ENCODE measurements around the gene SEZ6. TPM values are rescaled to one million over a fixed set of nuclear protein-coding genes. Genes with fewer than 3 reads are reported as not detected.

SEZ6 gene
- total and polyA plus RNA-seq, 10 of the 15 experiments (the other 5 are each of a cell fraction or from before 2014, with no cell fraction given): 0.05 to 0.87 (median 0.17) TPM; not detected in 4

DNA sequence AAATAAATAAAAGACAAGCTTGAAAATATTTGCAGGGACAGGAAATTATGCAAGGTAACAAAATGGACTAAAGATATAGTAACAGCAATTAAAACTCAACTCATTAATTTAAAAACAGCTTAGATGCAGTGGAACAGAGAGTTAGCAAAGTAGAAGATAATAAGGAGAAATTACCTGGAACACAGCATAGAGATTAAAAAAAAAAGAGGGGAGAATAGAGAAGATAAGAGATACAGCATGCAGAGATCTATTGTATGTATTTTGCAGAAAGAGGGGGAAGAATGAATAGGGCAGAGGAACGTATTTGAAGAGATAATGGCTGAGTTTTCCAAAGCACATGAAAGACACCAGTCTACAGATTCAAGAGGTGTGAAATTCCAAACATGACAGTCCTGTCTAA, 28.7 kb upstream of the SEZ6 start:
- WGBS (ENCODE audit: insufficient coverage, insufficient replicate concordance, low lambda C conversion rate, missing lambda C conversion rate): 0% methylated on average over 1 of the region's 1 CpG
- in situ Hi-C loops (cut with MboI): no loop called here
- ChIA-PET SMC1A (ENCODE audit: uncharacterized antibody, unreplicated experiment) (interaction anchor here (1.4 kb wide), 1 partner anchor 9 kb away, joined by 3 read pairs; no protein-coding TSS in a partner anchor), CTCF (interaction anchor here (0.7 kb wide), 1 partner anchor 420 kb away, joined by 3 read pairs; no protein-coding TSS in a partner anchor), RAD21 (ENCODE audit: unreplicated experiment) (no interaction called here), POLR2A (interaction anchor here (0.6 kb wide), 1 partner anchor 933 kb away, joined by 3 read pairs; no protein-coding TSS in a partner anchor)
- Histone ChIP-seq H2AFZ (ENCODE audit: control insufficient read depth, low read depth, low read length) (no peak overlapping the region), H3K9ac (ENCODE audit: control insufficient read depth, insufficient read depth, low read length) (no peak overlapping the region), H3K27ac (ENCODE audit: control insufficient read depth, insufficient read depth) (no peak overlapping the region), H3K4me3 (no peak overlapping the region), H3K27me3 (replicated peaks in 1 of 2; ENCODE audit: control insufficient read depth in 2 of 2, insufficient read depth in 2 of 2, low read length in 1 of 2) (peaks cover 0 to 1% of the 10 kb centered on the region in 2 experiments; a peak in 1 of 4 replicates), H3K79me2 (ENCODE audit: control insufficient read depth, insufficient read depth, low read length) (no peaks in the 10 kb centered on the region), H3K4me2 (ENCODE audit: control insufficient read depth, insufficient read depth) (no peak overlapping the region), H4K20me1 (ENCODE audit: control insufficient read depth, insufficient read depth) (no peaks in the 10 kb centered on the region), H3K9me3 (replicated peaks; ENCODE audit: control insufficient read depth, insufficient read depth, low read length) (peaks cover 6% of the 10 kb centered on the region; the same call in 2 of the 3 replicates), H3K4me1 (ENCODE audit: control insufficient read depth, insufficient read depth, low read length) (no peaks in the 10 kb centered on the region), H3K36me3 (ENCODE audit: control insufficient read depth in 2 of 2, insufficient read depth in 2 of 2, low read length in 1 of 2) (no peaks in the 10 kb centered on the region)
- no peak for FAIRE-seq
- intact Hi-C loops (cut with micrococcal nuclease; ENCODE audit: unreplicated experiment): no loop called here
- no peak for ATAC-seq
- no peak for TF ChIP-seq BCL11A (IDR thresholded peaks at IDR 0.05; ENCODE audit: low read depth, low read length)
- TF ChIP-seq MAX (IDR thresholded peaks at IDR 0.05; ENCODE audit: low read depth, low read length): no peak
- no peak for TF ChIP-seq SMAD1 (IDR thresholded peaks at IDR 0.05; ENCODE audit: low read depth, partially characterized antibody)
- no peak for DNase-seq (ENCODE audit: low read depth, low spot score)
- no TSS peak for BruUV-seq (replicated peaks)

DNA sequence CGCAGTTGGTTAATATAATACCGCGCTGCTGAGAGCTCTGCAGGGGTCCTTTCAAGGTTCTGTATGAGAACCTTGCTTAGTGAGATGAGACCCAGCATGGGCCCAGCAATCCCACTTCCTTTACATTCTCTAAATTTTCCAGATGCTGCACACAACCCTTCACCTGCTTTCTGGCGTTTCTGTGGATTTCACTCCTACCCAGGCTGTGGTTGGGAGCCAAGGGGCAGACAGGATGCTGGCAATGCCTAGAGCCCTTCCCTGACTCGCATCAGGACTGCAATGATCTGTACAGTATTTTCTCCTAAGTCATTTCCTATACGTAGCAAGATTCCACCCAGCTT, 27.0 kb upstream of the SEZ6 start:
- TF ChIP-seq MLLT1 (IDR thresholded peaks at IDR 0.05): no peak
- no peak overlapping the region for H3K9ac ChIP-seq (ENCODE audit: control insufficient read depth, insufficient read depth, low read length)
- intact Hi-C loops (cut with micrococcal nuclease; ENCODE audit: unreplicated experiment): no loop called here
- H2AFZ ChIP-seq (ENCODE audit: control insufficient read depth, low read depth, low read length): no peak overlapping the region
- no peaks in the 10 kb centered on the region for H3K79me2 ChIP-seq (ENCODE audit: control insufficient read depth, insufficient read depth, low read length)
- FAIRE-seq (no peak), ATAC-seq (no peak), DNase-seq (ENCODE audit: low read depth, low spot score) (no peak)
- CTCF ChIA-PET: interaction anchor here (1.2 kb wide), 1 partner anchor 67 kb away, joined by 4 read pairs; no protein-coding TSS in a partner anchor
- RAD21 ChIA-PET (ENCODE audit: unreplicated experiment): no interaction called here
- SMC1A ChIA-PET (ENCODE audit: uncharacterized antibody, unreplicated experiment): no interaction called here
- H3K9me3 ChIP-seq (replicated peaks; ENCODE audit: control insufficient read depth, insufficient read depth, low read length): peaks cover 6% of the 10 kb centered on the region; the same call in 2 of the 3 replicates
- peaks cover 0 to 1% of the 10 kb centered on the region in 2 experiments; a peak in 1 of 4 replicates for H3K27me3 ChIP-seq (replicated peaks in 1 of 2; ENCODE audit: control insufficient read depth in 2 of 2, insufficient read depth in 2 of 2, low read length in 1 of 2)
- no peak overlapping the region for H3K4me2 ChIP-seq (ENCODE audit: control insufficient read depth, insufficient read depth)
- no peak overlapping the region for H3K4me3 ChIP-seq
- no peaks in the 10 kb centered on the region for H4K20me1 ChIP-seq (ENCODE audit: control insufficient read depth, insufficient read depth)
- no TSS peak for BruUV-seq (replicated peaks)
- in situ Hi-C loops (cut with MboI): no loop called here
- H3K27ac ChIP-seq (ENCODE audit: control insufficient read depth, insufficient read depth): no peak overlapping the region
- POLR2A ChIA-PET: no interaction called here
- H3K4me1 ChIP-seq (ENCODE audit: control insufficient read depth, insufficient read depth, low read length): no peaks in the 10 kb centered on the region
- WGBS (ENCODE audit: insufficient coverage, insufficient replicate concordance, low lambda C conversion rate, missing lambda C conversion rate): 67% methylated on average over 6 of the region's 6 CpGs
- H3K36me3 ChIP-seq (ENCODE audit: control insufficient read depth in 2 of 2, insufficient read depth in 2 of 2, low read length in 1 of 2): no peaks in the 10 kb centered on the region

Measured in GM12878 (cell line).